Esophagus squamous epithelium (tissue), 4 donors: ENCODE results near the gene CCNY.

Experiments used
- CTCF ChIP-seq, 6 experiments: fragments of 450-650 bp in 4 of 6; fragments of 200-600 bp in 2 of 6; sonication (generic) in 2 of 6; IDR thresholded peaks; one replicate each; pipeline ENCODE4 v1.5.1; 2016 to 2019; ENCODE audit warnings: antibody characterized with exemption in 6 of 6, mild to moderate bottlenecking in 4 of 6, moderate library complexity in 4 of 6
- POLR2A ChIP-seq, 4 donors: fragments of 450-650 bp; IDR thresholded peaks; one replicate each; pipeline ENCODE4 v1.6.1; 2017; ENCODE audit warnings: antibody characterized with exemption in 4 of 4, mild to moderate bottlenecking in 4 of 4, moderate library complexity in 3 of 4

GRCh38 chr10:35458500-35459448, 122.5 kb downstream of the CCNY start:
- no peak for TF ChIP-seq CTCF (IDR thresholded peaks at IDR 0.05)
- TF ChIP-seq POLR2A (IDR thresholded peaks at IDR 0.05): no peak
